Islet precursor cell (in vitro differentiated cells): ENCODE measurements around the gene ABRACL.
A peak's percentile ranks its signal among the peaks of the same experiment; 100 is the strongest.
"Not testable (repeated sequence)": the region's sequence is repeated elsewhere in the genome, so short reads cannot be mapped to it uniquely, and the experiment has no call there.

Source experiments
- DNase-seq: peaks from one replicate; pipeline ENCODE4 v3.0.0-alpha.2; 2018

The ABRACL gene

DNA sequence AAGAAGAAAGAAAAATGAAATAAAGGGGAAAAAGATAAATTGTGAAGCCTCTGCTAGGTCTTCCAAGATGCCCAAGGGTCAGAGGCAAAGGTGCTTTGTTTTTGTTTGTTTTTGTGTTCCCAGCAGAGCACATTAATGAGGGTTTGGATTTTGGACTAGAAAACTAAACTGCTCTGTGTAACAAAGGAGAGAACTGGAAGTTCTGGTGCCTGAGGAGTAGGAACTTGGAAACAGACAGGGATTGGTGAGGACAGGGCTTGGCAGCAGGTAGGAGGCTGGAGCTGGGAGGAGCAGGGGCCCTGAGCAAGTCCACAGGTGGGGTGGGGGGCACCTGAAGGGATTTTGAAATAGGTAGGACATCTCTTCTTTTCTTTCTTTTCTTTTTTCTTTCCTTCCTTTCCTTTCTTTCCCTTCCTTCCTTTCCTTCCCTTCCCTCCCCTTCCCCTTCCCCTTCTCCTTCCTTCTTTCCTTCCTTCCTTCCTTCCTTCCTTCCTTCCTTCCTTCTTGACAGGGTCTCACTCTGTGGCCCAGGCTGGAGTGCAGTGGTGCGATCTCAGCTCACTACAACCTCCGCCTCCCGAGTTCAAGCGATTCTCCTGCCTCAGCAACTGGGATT lies 15.3 kb upstream of the ABRACL start:
- DNase-seq, result no peak

DNA sequence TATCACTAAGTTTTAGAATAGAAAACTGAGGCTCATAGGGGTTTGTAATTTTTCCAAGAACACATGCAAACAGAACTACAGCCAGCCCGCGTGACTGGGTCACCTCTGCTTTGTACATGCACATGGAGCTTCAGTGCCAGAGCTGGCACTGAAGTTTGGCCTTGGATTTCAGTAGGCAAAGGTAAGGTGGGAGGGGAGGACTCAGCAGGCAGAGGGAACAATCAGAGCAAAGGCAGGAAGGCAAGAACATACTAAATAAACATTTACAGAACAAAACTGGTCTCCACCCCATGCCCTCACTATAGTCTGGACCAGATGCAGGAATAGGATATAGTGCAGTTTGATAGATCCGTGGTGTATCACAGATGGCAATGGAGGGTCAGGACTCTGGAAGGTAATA lies 13.6 kb upstream of the ABRACL start:
- DNase-seq, result no peak

DNA sequence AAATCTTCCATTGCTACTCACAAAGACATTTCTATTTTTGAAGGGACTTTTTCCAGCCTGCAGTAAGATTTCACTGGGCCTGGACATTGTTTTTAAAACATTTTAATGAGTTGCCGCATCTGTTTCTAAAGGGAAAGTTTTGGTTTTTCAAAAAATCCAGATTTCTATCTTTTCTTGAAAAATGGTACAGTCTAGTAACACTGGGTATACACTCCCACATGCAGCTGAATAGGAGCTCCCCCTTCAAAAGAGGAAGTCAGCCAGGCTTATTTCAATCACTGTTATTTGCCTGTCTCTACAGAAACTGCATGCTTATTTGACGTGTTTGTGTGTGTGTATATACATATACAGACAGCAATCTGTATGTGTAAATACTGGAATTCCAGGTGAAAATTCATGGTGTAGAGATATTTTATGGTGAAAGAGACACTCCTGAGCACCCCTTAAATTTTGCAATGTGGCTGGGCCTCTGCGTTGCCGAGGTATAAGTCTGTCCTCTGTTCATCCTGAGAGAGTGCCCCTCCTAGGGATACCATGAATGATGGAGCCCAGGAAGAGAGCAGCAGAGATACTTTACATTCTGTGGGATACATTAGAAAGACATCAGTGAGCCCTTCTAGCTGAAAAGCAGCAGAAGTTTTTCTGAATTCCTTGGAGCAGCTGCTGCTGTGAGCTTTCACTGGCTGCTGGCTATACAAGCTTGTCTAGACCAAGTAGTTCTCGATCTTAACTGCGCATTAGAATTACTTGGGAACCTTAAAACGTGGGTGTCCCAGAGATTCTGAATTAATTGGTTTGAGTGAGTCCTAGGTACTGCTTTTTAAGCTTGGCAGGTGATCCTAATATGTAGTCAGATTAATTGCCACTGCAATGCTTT lies 12.0 kb upstream of the ABRACL start:
- DNase-seq, result no peak

DNA sequence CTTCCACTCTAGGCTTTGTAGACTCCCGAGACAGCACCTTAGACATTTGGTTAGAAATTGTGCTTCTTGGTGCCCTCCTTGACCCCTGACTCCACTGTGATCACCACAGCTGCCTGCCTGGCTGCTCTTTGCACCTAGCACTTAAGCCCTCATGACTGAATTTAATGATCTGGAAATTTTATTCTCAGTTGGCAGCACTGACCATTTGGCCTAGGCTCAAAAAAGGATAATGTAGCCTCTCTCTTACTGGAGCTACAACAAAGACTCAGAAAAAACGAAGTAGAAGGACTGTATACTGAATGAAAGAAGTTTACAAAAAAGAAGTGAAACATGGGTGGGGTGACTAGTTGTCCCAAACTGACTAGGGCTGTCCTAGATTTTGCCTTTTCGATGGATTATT lies 11.3 kb upstream of the ABRACL start:
- no peak for DNase-seq

DNA sequence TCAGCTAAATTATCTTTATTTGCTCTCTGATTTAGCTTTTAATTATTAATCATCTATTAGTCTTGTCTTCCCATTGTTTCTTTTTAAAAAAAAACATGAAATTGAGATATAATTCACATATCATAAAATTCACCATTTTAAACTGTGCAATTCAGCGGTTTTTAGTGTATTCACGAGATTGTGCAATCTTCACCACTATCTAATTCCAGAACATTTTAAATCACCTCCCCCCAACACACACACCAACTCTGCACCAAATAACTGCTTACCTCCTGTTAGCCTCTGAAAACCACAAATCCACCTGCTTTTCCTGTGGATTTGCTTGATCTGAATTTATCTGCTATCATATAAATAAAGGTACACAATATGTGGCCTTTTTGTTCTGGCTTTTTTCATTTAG lies 8.8 kb upstream of the ABRACL start:
- DNase-seq, result no peak

DNA sequence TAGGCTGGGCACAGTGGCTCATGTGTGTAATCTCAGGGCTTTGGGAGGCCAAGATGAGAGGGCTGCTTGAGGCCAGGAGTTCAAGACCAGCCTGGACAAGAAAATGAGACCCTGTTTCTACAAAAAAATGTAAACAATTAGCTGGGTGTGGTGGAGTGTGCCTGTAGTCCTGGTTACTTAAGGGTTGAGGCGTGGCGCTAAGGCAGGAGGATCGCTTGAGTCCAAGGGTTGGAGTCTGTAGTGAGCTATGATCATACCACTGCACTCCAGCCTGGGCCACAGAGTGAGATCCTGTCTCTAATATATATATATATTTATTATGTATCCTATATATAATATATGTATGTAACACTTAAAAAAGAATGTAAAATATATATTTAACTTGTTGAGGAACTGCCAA lies 7.9 kb upstream of the ABRACL start:
- no peak for DNase-seq

DNA sequence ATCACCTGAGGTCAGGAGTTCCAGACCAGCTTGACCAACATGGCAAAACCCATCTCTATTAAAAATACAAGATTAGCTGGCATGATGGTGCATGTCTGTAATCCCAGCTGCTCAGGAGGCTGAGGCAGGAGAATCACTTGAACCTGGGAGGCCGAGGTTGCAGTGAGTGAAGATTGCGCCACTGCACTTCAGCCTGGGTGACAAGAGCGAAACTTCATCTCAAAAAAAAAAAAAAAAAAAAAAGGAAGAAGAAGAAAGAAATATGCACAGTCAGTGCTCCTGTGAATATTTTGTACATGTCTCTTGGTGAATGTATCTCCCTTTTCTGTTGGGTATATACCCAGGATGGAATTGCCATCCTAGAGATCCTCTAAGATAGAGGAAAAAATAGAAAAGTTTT lies 3.1 kb upstream of the ABRACL start:
- not testable (repeated sequence) for DNase-seq

DNA sequence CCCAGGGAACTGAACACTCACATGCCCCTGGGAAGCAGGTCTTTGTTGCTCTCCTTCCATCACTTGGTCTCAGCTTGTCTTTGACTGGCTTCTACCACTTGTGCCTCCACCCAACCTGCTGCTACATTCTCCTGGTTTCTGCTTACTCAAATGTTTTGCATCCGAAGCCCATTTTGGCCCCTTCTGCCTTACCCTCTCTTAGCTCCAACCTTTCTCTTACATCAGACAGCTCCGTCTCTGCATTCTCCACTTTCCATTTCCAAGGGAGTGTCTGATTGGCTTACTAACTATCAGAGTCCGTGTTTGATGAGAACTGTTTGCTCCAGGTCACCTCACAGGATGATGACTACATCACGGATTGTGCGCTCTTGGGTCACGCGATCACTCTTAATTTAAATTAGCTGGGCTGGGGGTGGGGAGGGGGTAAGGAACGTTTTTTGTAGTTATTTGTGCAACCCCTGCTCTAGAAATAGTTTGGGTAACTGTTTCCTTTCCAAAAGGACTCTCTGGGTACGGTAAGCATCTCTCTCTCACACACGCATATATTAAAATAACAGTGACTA lies 844 bp upstream of the ABRACL start:
- DNase-seq, result peak; percentile 74

DNA sequence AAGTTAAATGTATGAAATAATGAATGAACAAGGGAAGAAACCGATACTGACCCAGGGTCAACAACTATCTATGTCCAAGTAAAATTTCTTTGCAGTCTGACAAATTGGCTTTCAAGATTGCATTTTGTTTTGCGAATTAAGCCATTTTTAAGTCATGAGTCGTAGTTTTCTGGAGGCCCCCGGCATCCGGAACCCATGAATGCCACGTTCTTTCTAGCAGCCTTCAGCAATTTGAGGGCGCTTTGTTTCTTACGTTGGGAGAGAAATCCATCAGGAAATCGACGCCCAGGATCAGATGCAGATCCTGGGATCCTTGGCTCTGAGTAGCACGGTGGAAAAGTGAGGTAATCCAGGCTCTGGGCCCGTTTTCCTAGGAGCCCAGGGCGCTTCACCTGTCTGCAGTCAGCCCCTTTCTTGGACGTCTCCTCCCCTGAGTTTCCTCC lies 309 bp upstream of the ABRACL start:
- no peak for DNase-seq

DNA sequence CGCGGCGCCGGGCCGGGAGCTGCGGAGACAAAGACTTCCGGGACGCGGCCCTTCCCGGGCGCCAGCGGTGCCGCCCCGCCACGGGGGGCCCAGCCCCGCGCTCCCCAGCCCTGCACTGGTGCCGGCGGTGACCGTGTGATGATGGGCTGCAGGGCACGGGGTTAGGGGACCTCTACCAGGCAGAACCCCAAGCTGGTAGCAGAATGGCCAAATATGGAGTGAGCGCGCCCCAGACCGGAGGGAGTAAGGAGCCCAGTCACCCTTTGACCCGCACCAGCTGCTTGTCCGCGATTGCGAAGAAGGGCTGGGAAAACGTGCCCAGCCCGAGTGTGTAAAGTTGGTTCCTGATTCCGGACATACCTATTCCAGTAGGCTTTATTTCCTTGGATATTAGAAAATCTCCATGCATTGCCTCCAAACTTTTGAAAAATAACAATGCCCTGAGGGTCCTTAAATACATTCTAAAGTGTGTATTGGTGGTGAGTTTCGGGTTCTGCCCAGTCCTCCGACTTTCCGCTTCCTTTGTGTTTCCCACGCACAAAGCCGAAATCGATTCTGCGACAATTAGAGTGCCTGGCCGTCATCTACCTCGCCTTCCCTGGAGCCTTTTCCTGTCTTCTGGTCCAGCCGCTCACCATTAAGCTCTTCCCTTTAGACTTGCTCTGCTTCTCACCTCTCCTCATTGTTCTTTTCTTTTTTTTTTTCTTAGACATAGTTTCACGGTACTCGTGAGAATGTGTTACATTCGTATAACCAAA lies 1.1 kb downstream of the ABRACL start:
- DNase-seq, result peak; percentile 58

DNA sequence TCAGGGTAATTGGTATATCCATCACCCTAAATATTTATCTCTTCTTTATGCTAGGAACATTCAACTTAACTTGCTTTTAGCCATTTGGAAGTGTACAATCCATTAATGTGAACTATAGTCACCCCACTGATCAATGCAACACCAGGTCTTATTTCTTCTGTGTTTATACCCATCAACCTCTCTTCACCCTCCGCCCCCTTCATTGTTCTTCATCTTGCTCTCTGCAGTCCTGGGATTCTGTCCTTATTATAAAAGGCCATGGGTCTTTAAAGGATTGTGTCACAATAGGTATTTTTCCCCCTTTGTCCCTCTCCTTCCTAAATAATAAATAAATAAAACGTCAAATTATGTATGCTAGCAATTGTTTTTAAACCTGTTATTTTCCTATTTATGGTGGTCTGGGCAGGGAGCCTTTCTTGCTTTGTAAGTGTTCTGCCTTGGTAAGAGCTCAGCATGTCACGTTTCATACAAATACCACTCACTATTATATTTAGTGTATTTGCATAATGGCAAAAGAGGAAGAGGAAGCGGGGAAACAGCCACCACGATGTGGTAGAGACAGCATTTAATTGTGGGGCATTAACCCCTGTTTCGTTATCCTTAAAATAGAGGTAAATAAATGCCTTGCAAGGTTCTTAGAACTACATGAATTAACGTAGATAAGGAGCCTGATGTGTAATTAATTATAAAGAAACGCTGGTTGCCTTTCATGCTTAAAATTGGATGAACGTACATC lies 1.9 kb downstream of the ABRACL start:
- DNase-seq, result no peak

DNA sequence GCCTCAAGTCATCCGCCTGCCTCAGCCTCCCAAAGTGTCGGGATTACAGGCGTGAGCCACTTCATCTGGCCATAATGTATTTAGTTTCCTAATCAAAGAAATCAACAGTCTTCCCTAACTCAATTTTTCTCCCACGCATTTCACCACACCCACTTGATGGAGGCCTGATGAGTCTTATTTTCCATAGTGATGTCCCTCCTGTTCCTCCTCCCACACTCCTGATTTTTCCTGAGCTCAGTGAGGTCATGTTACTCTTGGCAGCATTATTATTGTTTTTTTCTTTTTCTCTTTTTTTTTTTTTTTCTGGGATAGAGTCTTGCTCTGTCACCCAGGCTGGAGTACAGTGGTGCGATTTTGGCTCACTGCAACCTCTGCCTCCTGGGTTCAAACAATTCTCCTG lies 8.9 kb downstream of the ABRACL start:
- DNase-seq, result no peak

DNA sequence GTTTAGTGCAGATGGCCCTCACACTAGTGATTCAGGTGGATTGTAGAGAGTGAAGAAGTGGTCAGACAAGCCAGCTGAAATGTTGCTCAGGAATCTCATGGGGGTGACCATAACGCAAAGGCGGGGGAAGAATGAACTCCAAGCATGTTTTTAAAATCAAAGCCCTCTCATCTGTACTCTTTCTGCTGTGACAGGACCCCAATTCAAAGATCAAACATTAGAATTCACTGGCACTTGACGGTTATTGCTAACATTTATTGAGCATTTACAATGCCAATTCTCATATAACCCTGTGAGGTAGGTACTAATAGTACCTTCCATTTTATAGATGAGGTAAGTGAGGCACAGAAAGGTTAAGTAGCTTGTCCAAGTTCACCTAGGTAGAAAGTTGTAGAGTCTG lies 15.7 kb downstream of the ABRACL start:
- no peak for DNase-seq

DNA sequence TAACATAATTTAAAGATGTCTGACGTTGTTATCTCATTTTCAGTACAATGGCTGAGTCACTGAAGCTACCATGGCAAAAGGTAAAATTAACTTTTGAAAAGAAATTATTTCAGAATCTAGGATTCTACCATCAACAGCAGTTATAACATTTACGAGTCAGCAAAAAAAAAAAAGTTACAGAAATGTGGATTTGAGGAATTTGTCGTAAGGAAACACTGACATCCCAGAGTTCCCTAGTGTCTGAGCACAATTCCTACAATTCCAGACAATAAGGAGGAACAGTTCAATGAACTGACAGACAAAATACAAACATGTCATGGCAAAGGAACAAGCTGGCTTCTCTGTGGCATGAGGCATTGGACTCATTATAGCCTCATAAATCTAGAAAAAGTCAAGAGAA lies 19.1 kb downstream of the ABRACL start:
- no peak for DNase-seq

DNA sequence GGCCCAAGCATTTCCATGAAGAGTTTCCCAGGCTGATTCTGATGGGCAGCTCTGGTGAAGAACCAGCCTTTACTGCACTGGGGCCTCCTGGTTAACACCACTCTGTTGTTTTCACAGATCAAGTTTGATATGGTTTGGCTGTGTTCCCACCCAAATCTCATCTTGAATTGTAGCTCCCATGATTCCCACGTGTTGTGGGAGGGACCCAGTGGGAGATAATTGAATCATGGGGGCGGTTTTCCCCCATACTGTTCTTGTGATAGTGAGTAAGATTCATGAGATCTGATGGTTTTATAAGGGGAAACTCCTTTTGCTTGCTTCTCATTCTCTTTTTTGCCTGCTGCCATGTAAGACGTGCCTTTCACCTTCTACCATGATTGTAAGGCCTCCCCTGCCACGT lies 20.4 kb downstream of the ABRACL start:
- not testable (repeated sequence) for DNase-seq

DNA sequence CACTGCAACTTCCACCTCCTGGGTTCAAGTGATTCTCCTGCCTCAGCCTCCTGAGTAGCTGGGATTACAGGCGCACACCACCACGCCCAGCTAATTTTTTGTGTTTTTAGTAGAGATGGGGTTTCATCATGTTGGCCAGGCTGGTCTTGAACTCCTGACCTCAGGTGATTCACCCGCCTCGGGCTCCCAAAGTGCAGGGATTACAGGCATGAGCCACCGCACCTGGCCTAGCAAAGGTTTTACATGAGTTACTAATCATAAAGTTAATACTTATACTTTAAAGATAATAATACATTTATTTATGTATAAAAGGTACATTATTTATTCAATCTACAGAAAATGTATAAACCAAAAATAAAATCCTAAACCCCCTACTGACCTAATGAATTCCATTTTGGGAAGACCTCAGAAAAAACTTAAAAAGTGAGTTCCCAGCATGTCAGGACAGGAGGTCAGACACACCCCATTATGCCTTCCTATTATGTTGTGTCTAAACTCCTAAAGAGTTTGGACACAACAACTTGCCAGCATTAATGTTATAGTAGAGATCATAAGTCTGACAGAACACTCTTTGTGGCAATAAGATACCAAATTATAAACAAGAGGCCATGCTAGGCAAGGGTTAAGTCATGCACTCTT lies 21.7 kb downstream of the ABRACL start:
- not testable (repeated sequence) for DNase-seq

DNA sequence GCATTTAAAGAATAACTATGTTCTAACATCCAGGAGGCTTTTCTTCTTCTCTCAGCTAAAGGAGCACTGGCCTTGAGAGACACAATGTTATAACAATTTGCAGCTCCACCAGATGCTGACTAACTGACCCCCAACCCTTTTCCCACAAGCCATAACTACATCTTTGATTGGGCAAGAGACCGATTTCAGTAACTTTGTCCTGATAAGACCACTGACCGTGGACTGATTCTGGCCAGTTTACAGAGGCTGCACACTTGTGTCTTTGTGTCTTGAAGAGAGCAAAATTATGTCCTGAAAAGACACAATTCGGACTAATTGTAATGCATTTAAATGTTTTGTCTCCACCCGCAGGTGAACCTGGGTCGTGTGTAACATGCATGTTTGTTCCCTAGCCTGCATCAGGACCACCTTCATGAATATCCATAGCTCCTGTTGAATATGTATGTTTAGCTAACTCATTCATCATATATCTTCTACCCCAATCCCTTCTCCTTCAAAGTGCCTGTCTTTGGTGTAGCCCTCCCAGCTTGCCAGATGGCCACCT lies 22.3 kb downstream of the ABRACL start:
- no peak for DNase-seq

DNA sequence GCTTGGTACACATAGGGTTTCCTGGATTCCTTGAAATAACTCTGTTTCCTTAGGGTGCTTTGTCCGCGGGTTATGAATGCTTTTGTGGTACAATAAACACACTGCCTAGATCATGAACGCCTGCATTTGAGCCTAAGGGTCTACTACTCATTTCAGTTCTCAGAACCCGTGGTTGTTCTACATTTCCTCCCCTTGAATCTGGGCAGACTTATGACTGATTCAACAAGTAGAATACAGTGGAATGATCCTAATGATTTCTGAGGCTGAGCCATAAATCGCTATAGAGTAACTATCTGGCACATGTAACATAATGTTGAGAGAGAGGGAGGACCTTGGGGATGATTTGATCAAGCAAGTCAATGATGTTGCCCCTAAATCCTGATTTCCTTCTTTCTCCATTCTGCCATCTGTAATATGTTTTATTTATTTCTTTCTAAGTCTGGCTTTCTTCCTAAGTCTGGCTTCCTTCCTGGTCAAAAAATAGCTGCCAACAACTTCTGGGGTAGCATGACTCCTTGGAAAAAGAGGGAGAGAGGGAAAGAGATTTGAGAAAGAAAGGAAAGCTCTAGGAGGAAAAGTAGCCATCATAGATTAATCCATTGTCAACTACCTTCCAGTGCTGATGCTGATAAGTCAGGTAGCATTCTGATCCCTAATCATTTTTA lies 23.0 kb downstream of the ABRACL start:
- DNase-seq, result no peak

DNA sequence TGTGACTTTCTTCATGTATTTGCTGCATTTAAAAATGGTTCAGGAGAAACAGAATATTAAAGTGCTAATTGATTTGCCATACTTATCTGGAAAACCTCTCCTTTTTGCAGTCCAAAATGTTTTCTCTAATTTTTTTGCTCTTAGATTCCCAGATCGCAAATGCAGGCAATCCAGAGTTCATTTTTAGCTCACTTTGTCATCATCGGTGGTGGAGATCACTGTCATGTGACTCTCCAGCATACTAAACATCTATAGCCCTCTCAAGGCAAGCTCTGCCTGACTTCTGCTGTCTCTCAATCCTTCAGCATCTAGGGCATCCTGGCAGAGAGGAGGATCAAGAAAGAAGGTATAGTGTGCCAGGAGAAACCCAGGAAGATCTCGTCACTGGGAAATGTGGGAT lies 24.8 kb downstream of the ABRACL start:
- DNase-seq, result no peak

DNA sequence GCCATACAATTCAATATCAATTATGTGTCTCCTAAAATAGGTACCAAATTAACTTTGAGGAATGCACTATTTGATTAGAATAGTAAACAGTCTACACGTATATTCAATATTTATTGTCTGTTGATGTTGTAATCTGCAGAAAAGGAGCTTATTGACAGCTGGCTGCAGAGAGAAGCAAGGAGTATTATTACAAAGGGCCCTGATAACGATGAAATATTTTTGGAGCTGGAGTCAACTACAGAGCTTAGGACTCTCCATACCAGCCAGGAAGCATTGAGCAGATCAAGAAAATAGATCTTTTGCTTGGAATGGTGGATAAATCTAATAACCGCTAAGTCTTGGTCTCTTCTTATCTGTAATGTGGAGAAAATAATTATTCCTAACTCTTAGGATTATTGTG lies 25.5 kb downstream of the ABRACL start:
- no peak for DNase-seq

DNA sequence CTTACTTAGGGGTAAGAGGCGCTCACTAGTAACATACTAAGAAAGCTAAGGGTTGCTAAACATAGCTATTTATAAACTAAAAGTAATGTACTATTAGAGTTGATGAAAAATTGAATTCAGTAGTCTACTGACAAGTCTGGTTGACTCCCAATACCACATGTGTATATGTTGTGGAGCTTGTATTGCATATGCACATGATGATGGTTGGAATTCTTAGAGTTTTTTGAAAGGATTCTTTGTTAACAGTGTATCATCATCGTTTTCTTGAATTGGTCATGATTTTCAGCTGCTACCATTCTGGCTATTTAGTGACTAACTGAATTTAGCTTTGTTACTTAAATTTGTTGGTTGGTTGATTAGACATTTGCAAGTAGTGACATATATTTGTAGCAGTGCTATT lies 27.2 kb downstream of the ABRACL start:
- DNase-seq, result no peak
